ENCODE results near the gene SRF. TPM values are rescaled to one million over a fixed set of nuclear protein-coding genes. Genes with fewer than 3 reads are reported as not detected.
A peak's percentile ranks its signal among the peaks of the same experiment; 100 is the strongest.

SRF gene
- total and polyA plus RNA-seq, 9 donors = 21.0 to 73.3 (median 32.3) TPM

DNA sequence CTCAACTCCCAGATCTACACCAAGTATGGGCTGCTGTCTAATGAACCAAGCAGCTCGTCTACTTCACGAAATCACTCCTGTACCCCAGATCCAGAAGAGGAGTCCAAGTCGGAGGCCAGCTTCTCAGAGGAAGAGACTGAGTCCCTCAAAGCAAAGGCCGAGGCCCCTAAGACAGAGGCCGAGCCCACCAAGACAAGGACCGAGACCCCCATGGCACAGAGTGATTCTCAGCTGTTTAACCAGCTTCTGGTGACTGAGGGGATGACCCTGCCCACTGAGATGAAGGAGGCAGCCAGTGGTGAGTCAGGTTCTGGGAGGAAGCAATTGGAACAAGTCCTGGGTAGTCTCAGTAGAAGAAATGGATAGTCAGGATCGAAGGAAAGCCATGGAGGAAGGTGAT, 16.8 kb downstream of the SRF start:
- Histone ChIP-seq H3K4me1 (ENCODE audit: insufficient read depth) (peaks cover 2% of the 10 kb centered on the region), H3K4me3 (no peak overlapping the region), H3K9me3 (no peaks in the 10 kb centered on the region), H3K36me3 (no peaks in the 10 kb centered on the region), H3K27me3 (no peaks in the 10 kb centered on the region), H3K27ac (no peak overlapping the region)
- intact Hi-C loops (cut with DNase I) = no loop called here
- WGBS, 3 donors = 94 to 98% (median 95%) methylated on average over 7 of the region's 7 CpGs
- no peak for DNase-seq
- no peak for TF ChIP-seq POLR2A (IDR thresholded peaks at IDR 0.05)
- TF ChIP-seq EP300 (IDR thresholded peaks at IDR 0.05) = no peak
- TF ChIP-seq, protein P1, sequence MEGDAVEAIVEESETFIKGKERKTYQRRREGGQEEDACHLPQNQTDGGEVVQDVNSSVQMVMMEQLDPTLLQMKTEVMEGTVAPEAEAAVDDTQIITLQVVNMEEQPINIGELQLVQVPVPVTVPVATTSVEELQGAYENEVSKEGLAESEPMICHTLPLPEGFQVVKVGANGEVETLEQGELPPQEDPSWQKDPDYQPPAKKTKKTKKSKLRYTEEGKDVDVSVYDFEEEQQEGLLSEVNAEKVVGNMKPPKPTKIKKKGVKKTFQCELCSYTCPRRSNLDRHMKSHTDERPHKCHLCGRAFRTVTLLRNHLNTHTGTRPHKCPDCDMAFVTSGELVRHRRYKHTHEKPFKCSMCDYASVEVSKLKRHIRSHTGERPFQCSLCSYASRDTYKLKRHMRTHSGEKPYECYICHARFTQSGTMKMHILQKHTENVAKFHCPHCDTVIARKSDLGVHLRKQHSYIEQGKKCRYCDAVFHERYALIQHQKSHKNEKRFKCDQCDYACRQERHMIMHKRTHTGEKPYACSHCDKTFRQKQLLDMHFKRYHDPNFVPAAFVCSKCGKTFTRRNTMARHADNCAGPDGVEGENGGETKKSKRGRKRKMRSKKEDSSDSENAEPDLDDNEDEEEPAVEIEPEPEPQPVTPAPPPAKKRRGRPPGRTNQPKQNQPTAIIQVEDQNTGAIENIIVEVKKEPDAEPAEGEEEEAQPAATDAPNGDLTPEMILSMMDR (IDR thresholded peaks at IDR 0.05) = no peak

GRCh38 chr6:43188426-43188825, 17.4 kb downstream of the SRF start:
- Histone ChIP-seq H3K27ac (no peak overlapping the region), H3K27me3 (no peaks in the 10 kb centered on the region), H3K4me1 (ENCODE audit: insufficient read depth) (no peaks in the 10 kb centered on the region), H3K4me3 (no peak overlapping the region), H3K9me3 (no peaks in the 10 kb centered on the region), H3K36me3 (no peaks in the 10 kb centered on the region)
- intact Hi-C loops (cut with DNase I) = no loop called here
- no peak for DNase-seq
- TF ChIP-seq EP300 (IDR thresholded peaks at IDR 0.05) (no peak), POLR2A (IDR thresholded peaks at IDR 0.05) (no peak)
- TF ChIP-seq, protein P1 (IDR thresholded peaks at IDR 0.05) = no peak
- 88 to 91% (median 91%) methylated on average over 10 of the region's 10 CpGs for WGBS, 3 donors

- H3K36me3 ChIP-seq = no peaks in the 10 kb centered on the region
- no peaks in the 10 kb centered on the region for H3K9me3 ChIP-seq
- H3K27me3 ChIP-seq = no peaks in the 10 kb centered on the region
- TF ChIP-seq, protein P1 (IDR thresholded peaks at IDR 0.05) = no peak
- WGBS, 3 donors = 55 to 70% (median 63%) methylated on average over 6 of the region's 6 CpGs
- no peak for DNase-seq
- H3K4me1 ChIP-seq (ENCODE audit: insufficient read depth) = no peaks in the 10 kb centered on the region
- intact Hi-C loops (cut with DNase I) = no loop called here
- H3K4me3 ChIP-seq = no peak overlapping the region
- H3K27ac ChIP-seq = no peak overlapping the region
Observed at GRCh38 chr6:43189776-43190304, 18.8 kb downstream of the SRF start.

DNA sequence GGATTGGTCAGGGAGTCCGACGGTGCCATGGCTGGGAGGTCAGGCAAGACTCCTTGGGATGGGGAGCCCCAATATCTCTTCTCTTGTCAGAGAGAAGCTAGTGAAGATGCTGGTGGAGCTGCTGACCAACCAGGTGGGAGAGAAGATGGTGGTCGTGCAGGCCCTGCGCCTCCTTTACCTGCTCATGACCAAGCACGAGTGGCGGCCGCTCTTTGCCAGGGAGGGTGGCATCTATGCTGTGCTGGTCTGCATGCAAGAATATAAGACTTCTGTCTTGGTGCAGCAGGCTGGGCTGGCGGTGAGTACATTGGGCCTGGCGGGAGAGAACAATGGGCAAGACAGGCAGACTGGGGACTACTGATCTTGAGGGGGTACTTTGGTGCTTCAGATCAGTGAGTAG, 21.8 kb downstream of the SRF start:
- H3K4me3 ChIP-seq = no peak overlapping the region
- H3K27me3 ChIP-seq = no peaks in the 10 kb centered on the region
- intact Hi-C loops (cut with DNase I) = no loop called here
- H3K9me3 ChIP-seq = no peaks in the 10 kb centered on the region
- no peaks in the 10 kb centered on the region for H3K4me1 ChIP-seq (ENCODE audit: insufficient read depth)
- DNase-seq = peak in 1 of 5 donors; percentile 8
- no peak for TF ChIP-seq EP300 (IDR thresholded peaks at IDR 0.05)
- TF ChIP-seq, protein P1 (IDR thresholded peaks at IDR 0.05) = no peak
- TF ChIP-seq POLR2A (IDR thresholded peaks at IDR 0.05) = no peak
- H3K36me3 ChIP-seq = no peaks in the 10 kb centered on the region
- H3K27ac ChIP-seq = no peak overlapping the region
- 92 to 96% (median 92%) methylated on average over 9 of the region's 9 CpGs for WGBS, 3 donors
